HEK293 (cell line): ENCODE measurements around the gene CYP4A11.

Source experiments
- CTCF ChIA-PET: fragments of 350-600 bp; formaldehyde crosslinking; extraction: SDS; loops from one replicate; lab custom pipeline; 2021; ENCODE audit warnings: antibody characterized with exemption; lab: Yijun Ruan, JAX
- POLR2A ChIA-PET: fragments of 300-600 bp; formaldehyde crosslinking; extraction: SDS; loops from one replicate; lab custom pipeline; 2020; ENCODE audit warnings: antibody characterized with exemption, inconsistent platforms; lab: Yijun Ruan, JAX
- H3K27ac ChIP-seq: fragments of 200-500 bp; sonication (Bioruptor generic); 2 replicates; pipeline ENCODE4 v1.5.1; 2014; ENCODE audit warnings: low read depth, low read length, control low read depth, inconsistent platforms; ENCODE audit errors: extremely low read depth
- H3K36me3 ChIP-seq, 2 experiments: fragments of 200-500 bp in 1 of 2; sonication (Bioruptor generic) in 1 of 2; 1 replicate in 1 of 2; 2 replicates in 1 of 2; pipeline ENCODE4 v1.5.1; 2014 to 2017; ENCODE audit warnings: inconsistent platforms in 2 of 2, low read length in 2 of 2; ENCODE audit not compliant: control insufficient read depth in 2 of 2, insufficient read depth in 1 of 2
- H3K4me1 ChIP-seq: fragments of 200-500 bp; sonication (Bioruptor generic); 2 replicates; pipeline ENCODE4 v1.5.1; 2014; ENCODE audit warnings: mild to moderate bottlenecking, low read length, inconsistent platforms; ENCODE audit not compliant: control insufficient read depth, insufficient read depth
- H3K4me3 ChIP-seq: 2 replicates; pipeline ENCODE4 v1.5.1; 2011; ENCODE audit warnings: low read depth, mild to moderate bottlenecking, control low read depth, low read length, moderate library complexity
- H3K9me3 ChIP-seq: fragments of 200-500 bp; sonication (Bioruptor generic); 2 replicates; pipeline ENCODE4 v1.5.1; 2014; ENCODE audit warnings: low read depth, low read length, inconsistent platforms; ENCODE audit not compliant: control insufficient read depth, insufficient read depth
- KLF10 ChIP-seq: fragments of 450-650 bp; IDR thresholded peaks from 2 replicates; pipeline ENCODE4 v1.5.1; 2018; ENCODE audit warnings: missing biosample characterization, mild to moderate bottlenecking, missing genetic modification characterization
- SP2 ChIP-seq: fragments of 450-650 bp; formaldehyde crosslinking; IDR thresholded peaks from 2 replicates; pipeline ENCODE4 v1.5.1; 2016; ENCODE audit warnings: missing biosample characterization, missing genetic modification characterization
- SP3 ChIP-seq: fragments of 450-650 bp; formaldehyde crosslinking; IDR thresholded peaks from 2 replicates; pipeline ENCODE4 v1.5.1; 2016; ENCODE audit warnings: missing biosample characterization, missing genetic modification characterization
- TRIM28 ChIP-seq: IDR thresholded peaks from 2 replicates; pipeline ENCODE4 v1.6.1; 2011; ENCODE audit warnings: low read length, control low read depth, borderline replicate concordance
- ZFP41 ChIP-seq: fragments of 450-650 bp; formaldehyde crosslinking; IDR thresholded peaks from 2 replicates; pipeline ENCODE4 v1.5.1; 2016; ENCODE audit warnings: missing biosample characterization, missing genetic modification characterization, borderline replicate concordance
- ZNF155 ChIP-seq: fragments of 450-650 bp; formaldehyde crosslinking; IDR thresholded peaks from 2 replicates; pipeline ENCODE4 v1.5.1; 2016; ENCODE audit warnings: missing biosample characterization, missing genetic modification characterization
- ZNF174 ChIP-seq: fragments of 450-650 bp; formaldehyde crosslinking; IDR thresholded peaks from 2 replicates; pipeline ENCODE4 v1.5.0; 2017; ENCODE audit warnings: missing biosample characterization, mild to moderate bottlenecking, missing genetic modification characterization
- ZNF266 ChIP-seq: fragments of 450-650 bp; formaldehyde crosslinking; IDR thresholded peaks from 2 replicates; pipeline ENCODE4 v1.5.1; 2016; ENCODE audit warnings: missing biosample characterization, missing genetic modification characterization, low read depth
- ZNF341 ChIP-seq: fragments of 450-650 bp; formaldehyde crosslinking; IDR thresholded peaks from 2 replicates; pipeline ENCODE4; 2016; ENCODE audit warnings: low read depth, missing biosample characterization, missing genetic modification characterization
- ZNF473 ChIP-seq: fragments of 450-650 bp; formaldehyde crosslinking; IDR thresholded peaks from 2 replicates; pipeline ENCODE4 v1.5.1; 2017; ENCODE audit warnings: missing biosample characterization, missing genetic modification characterization
- ZNF670 ChIP-seq: fragments of 450-650 bp; formaldehyde crosslinking; IDR thresholded peaks from 2 replicates; pipeline ENCODE4 v1.5.1; 2016; ENCODE audit warnings: missing biosample characterization, missing genetic modification characterization, low read depth
- ZNF677 ChIP-seq: fragments of 450-650 bp; IDR thresholded peaks from 2 replicates; pipeline ENCODE4 v1.5.0; 2018; ENCODE audit warnings: missing biosample characterization, mild to moderate bottlenecking, missing genetic modification characterization, moderate library complexity
- ZNF701 ChIP-seq: fragments of 450-650 bp; formaldehyde crosslinking; IDR thresholded peaks from 2 replicates; pipeline ENCODE4 v1.5.1; 2016; ENCODE audit warnings: missing biosample characterization, missing genetic modification characterization
- ZNF843 ChIP-seq: fragments of 450-650 bp; formaldehyde crosslinking; IDR thresholded peaks from 2 replicates; pipeline ENCODE4 v1.5.1; 2016; ENCODE audit warnings: missing biosample characterization, missing genetic modification characterization
- TF ChIP-seq, protein P1 (sequence below): fragments of 450-650 bp; formaldehyde crosslinking; IDR thresholded peaks from 2 replicates; pipeline ENCODE4 v1.5.1; 2016; ENCODE audit warnings: missing biosample characterization, missing genetic modification characterization, borderline replicate concordance
- TF ChIP-seq, protein P2 (sequence below): fragments of 450-650 bp; formaldehyde crosslinking; IDR thresholded peaks from 2 replicates; pipeline ENCODE4 v1.5.1; 2016; ENCODE audit warnings: missing biosample characterization, missing genetic modification characterization
- TF ChIP-seq, protein P3 (sequence below): fragments of 450-650 bp; formaldehyde crosslinking; IDR thresholded peaks from 2 replicates; pipeline ENCODE4 v1.5.1; 2016; ENCODE audit warnings: missing biosample characterization, missing genetic modification characterization
- TF ChIP-seq, protein P4 (sequence below): fragments of 450-650 bp; formaldehyde crosslinking; IDR thresholded peaks from 2 replicates; pipeline ENCODE4 v1.5.1; 2016; ENCODE audit warnings: missing biosample characterization, missing genetic modification characterization
- TF ChIP-seq, protein P5 (sequence below): fragments of 450-650 bp; formaldehyde crosslinking; IDR thresholded peaks from 2 replicates; pipeline ENCODE4; 2016; ENCODE audit warnings: missing biosample characterization, missing genetic modification characterization
- TF ChIP-seq, protein P6 (sequence below): IDR thresholded peaks from 2 replicates; pipeline ENCODE4 v1.6.1; 2011; ENCODE audit warnings: mild to moderate bottlenecking, low read depth, low read length, borderline replicate concordance
- TF ChIP-seq, protein P7 (sequence below): fragments of 450-650 bp; formaldehyde crosslinking; IDR thresholded peaks from 2 replicates; pipeline ENCODE4 v1.5.1; 2017; ENCODE audit warnings: missing biosample characterization, missing genetic modification characterization

CYP4A11 gene

DNA sequence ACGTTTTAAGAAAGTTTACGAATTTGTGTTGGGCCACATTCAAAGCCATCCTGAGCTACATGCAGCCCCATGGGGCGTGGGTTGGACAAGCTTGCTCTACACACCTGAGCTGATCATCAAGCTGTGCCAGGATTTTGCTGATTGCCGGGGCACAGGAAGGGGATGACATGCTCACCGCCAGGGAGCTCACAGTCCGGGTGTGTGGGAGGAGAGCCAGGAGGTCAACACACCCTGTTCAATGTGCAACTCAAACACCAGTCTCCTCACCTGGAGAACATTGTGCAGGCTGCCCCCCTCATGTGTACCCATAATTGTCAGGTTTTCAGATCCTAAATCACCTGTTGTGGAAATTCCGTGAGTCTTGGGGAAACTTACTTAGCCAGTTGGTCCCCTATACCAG, 969 bp downstream of the CYP4A11 start:
- ChIA-PET CTCF (no interaction called here), POLR2A (no interaction called here)
- H3K27ac ChIP-seq = no peak overlapping the region
- TF ChIP-seq, protein P1, sequence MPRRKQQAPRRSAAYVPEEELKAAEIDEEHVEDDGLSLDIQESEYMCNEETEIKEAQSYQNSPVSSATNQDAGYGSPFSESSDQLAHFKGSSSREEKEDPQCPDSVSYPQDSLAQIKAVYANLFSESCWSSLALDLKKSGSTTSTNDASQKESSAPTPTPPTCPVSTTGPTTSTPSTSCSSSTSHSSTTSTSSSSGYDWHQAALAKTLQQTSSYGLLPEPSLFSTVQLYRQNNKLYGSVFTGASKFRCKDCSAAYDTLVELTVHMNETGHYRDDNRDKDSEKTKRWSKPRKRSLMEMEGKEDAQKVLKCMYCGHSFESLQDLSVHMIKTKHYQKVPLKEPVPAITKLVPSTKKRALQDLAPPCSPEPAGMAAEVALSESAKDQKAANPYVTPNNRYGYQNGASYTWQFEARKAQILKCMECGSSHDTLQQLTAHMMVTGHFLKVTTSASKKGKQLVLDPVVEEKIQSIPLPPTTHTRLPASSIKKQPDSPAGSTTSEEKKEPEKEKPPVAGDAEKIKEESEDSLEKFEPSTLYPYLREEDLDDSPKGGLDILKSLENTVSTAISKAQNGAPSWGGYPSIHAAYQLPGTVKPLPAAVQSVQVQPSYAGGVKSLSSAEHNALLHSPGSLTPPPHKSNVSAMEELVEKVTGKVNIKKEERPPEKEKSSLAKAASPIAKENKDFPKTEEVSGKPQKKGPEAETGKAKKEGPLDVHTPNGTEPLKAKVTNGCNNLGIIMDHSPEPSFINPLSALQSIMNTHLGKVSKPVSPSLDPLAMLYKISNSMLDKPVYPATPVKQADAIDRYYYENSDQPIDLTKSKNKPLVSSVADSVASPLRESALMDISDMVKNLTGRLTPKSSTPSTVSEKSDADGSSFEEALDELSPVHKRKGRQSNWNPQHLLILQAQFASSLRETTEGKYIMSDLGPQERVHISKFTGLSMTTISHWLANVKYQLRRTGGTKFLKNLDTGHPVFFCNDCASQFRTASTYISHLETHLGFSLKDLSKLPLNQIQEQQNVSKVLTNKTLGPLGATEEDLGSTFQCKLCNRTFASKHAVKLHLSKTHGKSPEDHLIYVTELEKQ (tag by site-specific recombination) = no peak
- TF ChIP-seq SP2 (tag by site-specific recombination) = no peak
- no peak for TF ChIP-seq ZNF266 (tag by site-specific recombination)
- no peak for TF ChIP-seq ZFP41 (tag by site-specific recombination)
- no peak for TF ChIP-seq ZNF155 (tag by site-specific recombination)
- TF ChIP-seq, protein P2, sequence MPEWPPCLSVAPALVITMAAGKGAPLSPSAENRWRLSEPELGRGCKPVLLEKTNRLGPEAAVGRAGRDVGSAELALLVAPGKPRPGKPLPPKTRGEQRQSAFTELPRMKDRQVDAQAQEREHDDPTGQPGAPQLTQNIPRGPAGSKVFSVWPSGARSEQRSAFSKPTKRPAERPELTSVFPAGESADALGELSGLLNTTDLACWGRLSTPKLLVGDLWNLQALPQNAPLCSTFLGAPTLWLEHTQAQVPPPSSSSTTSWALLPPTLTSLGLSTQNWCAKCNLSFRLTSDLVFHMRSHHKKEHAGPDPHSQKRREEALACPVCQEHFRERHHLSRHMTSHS (tag by site-specific recombination) = no peak
- TF ChIP-seq ZNF473 (tag by site-specific recombination) = no peak
- TF ChIP-seq, protein P3, sequence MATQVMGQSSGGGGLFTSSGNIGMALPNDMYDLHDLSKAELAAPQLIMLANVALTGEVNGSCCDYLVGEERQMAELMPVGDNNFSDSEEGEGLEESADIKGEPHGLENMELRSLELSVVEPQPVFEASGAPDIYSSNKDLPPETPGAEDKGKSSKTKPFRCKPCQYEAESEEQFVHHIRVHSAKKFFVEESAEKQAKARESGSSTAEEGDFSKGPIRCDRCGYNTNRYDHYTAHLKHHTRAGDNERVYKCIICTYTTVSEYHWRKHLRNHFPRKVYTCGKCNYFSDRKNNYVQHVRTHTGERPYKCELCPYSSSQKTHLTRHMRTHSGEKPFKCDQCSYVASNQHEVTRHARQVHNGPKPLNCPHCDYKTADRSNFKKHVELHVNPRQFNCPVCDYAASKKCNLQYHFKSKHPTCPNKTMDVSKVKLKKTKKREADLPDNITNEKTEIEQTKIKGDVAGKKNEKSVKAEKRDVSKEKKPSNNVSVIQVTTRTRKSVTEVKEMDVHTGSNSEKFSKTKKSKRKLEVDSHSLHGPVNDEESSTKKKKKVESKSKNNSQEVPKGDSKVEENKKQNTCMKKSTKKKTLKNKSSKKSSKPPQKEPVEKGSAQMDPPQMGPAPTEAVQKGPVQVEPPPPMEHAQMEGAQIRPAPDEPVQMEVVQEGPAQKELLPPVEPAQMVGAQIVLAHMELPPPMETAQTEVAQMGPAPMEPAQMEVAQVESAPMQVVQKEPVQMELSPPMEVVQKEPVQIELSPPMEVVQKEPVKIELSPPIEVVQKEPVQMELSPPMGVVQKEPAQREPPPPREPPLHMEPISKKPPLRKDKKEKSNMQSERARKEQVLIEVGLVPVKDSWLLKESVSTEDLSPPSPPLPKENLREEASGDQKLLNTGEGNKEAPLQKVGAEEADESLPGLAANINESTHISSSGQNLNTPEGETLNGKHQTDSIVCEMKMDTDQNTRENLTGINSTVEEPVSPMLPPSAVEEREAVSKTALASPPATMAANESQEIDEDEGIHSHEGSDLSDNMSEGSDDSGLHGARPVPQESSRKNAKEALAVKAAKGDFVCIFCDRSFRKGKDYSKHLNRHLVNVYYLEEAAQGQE (tag by site-specific recombination) = no peak
- TF ChIP-seq, protein P4, sequence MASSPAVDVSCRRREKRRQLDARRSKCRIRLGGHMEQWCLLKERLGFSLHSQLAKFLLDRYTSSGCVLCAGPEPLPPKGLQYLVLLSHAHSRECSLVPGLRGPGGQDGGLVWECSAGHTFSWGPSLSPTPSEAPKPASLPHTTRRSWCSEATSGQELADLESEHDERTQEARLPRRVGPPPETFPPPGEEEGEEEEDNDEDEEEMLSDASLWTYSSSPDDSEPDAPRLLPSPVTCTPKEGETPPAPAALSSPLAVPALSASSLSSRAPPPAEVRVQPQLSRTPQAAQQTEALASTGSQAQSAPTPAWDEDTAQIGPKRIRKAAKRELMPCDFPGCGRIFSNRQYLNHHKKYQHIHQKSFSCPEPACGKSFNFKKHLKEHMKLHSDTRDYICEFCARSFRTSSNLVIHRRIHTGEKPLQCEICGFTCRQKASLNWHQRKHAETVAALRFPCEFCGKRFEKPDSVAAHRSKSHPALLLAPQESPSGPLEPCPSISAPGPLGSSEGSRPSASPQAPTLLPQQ (tag by site-specific recombination) = no peak
- TF ChIP-seq ZNF670 (tag by site-specific recombination) = no peak
- TF ChIP-seq ZNF843 (tag by site-specific recombination) = no peak
- no peak for TF ChIP-seq KLF10
- TF ChIP-seq, protein P5, sequence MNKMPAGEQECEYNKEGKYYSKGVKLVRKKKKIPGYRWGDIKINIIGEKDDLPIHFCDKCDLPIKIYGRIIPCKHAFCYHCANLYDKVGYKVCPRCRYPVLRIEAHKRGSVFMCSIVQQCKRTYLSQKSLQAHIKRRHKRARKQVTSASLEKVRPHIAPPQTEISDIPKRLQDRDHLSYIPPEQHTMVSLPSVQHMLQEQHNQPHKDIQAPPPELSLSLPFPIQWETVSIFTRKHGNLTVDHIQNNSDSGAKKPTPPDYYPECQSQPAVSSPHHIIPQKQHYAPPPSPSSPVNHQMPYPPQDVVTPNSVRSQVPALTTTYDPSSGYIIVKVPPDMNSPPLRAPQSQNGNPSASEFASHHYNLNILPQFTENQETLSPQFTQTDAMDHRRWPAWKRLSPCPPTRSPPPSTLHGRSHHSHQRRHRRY = no peak
- no peak for TF ChIP-seq ZNF701 (tag by site-specific recombination)
- no peak for TF ChIP-seq ZNF341 (tag by site-specific recombination)
- TF ChIP-seq, all 188 proteins: peak for 0
- no peaks in the 10 kb centered on the region for H3K36me3 ChIP-seq
- no peaks in the 10 kb centered on the region for H3K4me1 ChIP-seq
- H3K9me3 ChIP-seq = no peaks in the 10 kb centered on the region
- H3K4me3 ChIP-seq = no peak overlapping the region

DNA sequence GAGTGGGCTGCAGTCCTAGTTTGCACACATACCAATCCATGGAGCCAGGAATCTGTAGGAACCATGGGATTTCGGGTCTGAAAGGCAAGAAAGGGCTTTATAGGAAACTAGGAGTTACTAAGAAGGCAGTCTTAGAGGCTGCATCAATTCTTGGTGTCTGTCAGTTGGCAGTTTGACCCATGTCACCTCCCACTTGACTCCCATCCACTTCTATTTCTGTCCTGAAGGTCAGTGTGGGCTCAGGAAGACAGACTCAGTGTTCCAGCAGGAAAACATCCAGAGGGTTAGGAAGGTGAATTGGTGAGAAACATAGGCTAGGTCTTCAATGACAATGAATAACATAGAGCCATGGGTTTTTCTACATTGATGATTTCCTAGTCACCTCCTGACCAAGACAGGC, 4.0 kb downstream of the CYP4A11 start:
- CTCF ChIA-PET = interaction anchor here (0.6 kb wide), 2 partner anchors 35 to 205 kb away, joined by 3 to 9 read pairs; no protein-coding TSS in a partner anchor
- no peaks in the 10 kb centered on the region for H3K4me1 ChIP-seq
- no peaks in the 10 kb centered on the region for H3K36me3 ChIP-seq
- no peak overlapping the region for H3K4me3 ChIP-seq
- no peak overlapping the region for H3K27ac ChIP-seq
- no peaks in the 10 kb centered on the region for H3K9me3 ChIP-seq
- POLR2A ChIA-PET = no interaction called here
- TF ChIP-seq, protein P6, sequence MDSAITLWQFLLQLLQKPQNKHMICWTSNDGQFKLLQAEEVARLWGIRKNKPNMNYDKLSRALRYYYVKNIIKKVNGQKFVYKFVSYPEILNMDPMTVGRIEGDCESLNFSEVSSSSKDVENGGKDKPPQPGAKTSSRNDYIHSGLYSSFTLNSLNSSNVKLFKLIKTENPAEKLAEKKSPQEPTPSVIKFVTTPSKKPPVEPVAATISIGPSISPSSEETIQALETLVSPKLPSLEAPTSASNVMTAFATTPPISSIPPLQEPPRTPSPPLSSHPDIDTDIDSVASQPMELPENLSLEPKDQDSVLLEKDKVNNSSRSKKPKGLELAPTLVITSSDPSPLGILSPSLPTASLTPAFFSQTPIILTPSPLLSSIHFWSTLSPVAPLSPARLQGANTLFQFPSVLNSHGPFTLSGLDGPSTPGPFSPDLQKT = no peak
- TF ChIP-seq SP3 (tag by site-specific recombination) (no peak), TRIM28 (no peak), ZNF677 (tag by site-specific recombination) (no peak), ZNF174 (tag by site-specific recombination) (no peak)
- TF ChIP-seq, protein P7, sequence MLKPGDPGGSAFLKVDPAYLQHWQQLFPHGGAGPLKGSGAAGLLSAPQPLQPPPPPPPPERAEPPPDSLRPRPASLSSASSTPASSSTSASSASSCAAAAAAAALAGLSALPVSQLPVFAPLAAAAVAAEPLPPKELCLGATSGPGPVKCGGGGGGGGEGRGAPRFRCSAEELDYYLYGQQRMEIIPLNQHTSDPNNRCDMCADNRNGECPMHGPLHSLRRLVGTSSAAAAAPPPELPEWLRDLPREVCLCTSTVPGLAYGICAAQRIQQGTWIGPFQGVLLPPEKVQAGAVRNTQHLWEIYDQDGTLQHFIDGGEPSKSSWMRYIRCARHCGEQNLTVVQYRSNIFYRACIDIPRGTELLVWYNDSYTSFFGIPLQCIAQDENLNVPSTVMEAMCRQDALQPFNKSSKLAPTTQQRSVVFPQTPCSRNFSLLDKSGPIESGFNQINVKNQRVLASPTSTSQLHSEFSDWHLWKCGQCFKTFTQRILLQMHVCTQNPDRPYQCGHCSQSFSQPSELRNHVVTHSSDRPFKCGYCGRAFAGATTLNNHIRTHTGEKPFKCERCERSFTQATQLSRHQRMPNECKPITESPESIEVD (tag by site-specific recombination) = no peak
